AML-193 (cell line): ENCODE data around the gene ACSBG1.
A peak's percentile ranks its signal among the peaks of the same experiment; 100 is the strongest.

Source experiments
- DNase-seq, 2 experiments: peaks; one replicate each; lab custom pipeline; 2025; lab: John Stamatoyannopoulos, UW

The ACSBG1 gene

DNA sequence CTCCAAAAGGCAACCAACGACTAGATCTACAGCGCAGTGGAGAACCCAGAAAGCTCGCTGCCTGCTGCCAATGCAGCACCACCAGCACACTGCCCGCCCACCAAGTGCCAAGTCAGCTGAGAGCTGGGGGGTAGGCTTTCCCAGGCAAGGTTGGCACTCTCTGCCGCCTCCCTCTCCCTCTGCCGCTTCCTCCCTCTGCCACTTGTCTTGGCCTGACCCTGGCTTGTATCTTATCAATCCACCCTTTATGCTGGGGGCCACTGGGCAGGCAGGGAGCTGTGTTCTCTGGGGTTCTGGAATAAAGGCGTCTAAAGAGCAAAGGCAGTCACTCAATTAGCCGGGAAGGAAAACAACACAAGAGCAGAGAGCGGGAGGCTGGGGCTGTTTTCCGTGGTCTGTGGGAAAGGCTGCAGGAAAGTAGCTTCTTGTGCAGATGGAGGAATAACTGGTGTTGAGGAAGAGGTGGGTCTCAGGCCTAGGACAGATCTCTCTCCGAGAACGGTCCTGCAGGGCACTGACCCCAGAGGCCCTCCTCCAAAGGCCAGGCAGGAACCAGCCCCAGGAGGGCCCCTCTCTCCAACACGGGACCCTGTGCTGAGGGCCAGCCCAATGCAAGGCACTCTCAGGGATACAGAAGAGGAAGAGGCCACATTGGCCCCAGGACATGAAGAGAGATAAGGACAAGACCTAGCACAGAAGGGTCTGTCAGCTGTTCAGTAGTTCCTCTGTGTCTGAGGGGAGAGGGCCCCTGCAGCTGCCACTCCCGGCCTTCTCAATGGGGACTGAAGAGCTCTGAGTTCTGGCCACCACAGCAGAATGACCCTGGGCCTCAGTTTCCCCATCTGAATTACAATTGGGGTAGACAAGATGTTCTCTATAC, 30.8 kb downstream of the ACSBG1 start:
- DNase-seq: no peak

DNA sequence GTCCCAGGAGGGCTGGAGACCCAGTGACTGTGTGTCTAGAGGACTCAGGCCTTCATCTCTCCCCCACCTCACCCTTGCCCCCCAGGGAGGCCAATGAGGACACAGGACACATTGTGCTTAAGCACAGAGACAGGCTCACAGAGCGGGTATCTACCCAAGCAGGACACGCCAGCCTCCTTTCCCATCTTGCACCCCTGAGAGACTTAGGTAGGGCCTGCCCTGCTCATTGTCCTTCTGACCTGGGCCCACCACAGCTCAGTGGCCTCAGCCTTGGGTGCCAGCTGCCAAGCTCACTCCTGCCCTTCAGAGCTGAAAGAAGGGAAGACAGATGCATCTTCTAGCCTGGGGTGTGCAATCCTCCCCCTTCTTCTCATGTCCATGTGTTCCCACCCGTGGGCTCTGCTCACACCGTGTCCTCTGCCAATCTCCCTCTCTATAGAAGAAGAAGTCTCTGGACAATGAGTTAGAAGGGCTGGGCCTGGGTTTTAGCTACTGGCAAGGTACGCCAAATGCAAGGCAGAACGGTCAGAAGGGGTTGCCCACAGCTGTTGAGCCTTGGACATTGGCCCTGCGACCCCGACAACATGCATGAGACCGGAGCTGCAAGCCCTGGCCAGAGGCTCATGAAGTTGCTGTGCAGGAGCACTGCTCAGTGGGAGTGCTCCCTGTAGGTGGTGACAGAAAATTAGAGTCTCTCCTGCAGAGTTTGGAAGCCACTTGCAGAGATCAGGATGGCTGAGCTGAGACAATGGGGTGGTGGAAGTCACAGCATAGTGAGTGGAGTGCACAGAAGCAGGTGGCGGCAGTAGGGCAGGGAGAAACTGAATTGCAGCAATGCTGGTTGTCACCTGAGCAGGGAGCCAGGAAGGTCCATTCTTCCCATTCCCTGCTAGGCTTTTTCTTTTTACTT, 32.8 kb downstream of the ACSBG1 start:
- DNase-seq: no peak

DNA sequence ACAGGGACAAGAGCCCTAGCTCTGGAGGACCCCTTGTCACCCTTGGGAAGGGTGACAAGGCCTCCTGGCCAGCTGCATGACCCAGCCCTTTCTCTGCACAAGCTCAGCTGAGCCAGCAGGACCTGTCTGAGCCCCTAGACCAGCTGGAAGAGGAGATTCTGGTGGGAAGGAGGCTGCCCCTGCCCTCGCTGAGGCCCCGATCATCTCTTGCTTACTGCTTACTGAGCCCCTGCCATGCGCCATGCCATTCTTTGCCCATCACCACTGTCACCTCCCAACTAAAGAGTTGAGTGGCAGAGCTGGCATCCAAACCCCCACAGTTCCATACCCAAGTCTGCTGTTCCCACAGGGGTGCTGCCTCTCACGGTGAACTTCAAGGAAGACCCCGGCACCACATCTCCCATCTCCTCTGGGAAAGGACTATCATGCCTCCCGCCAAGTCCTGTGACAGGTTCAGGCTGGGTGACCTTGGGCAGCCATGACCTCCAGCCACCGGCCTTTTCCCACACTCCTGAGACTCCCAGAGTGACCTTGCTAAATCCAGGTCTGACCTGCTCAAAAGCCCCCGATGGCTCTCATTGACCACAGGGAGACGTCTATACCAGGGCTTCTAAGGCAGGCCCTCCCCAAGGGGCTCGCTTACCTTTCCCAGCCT, 34.0 kb downstream of the ACSBG1 start:
- no peak for DNase-seq

DNA sequence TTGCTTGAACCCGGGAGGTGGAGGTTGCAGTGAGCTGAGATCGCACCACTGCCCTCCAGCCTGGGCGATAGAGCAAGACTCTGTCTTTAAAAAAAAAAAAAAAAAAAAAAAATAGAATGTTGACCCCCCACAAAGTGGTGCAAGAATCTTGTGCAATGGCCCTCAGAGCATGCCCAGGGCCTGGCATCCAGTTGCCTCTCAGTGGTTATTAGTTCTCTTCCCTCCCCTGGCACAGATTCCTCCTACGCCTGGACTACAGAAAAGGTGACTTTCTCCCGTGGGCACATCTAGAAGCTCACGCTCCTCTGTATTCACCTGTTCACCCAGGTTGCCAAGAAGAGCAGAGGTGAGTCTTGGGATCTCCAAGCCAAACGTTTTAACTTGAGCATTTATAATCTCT, 36.7 kb downstream of the ACSBG1 start:
- DNase-seq: peak; percentile 24 to 34

DNA sequence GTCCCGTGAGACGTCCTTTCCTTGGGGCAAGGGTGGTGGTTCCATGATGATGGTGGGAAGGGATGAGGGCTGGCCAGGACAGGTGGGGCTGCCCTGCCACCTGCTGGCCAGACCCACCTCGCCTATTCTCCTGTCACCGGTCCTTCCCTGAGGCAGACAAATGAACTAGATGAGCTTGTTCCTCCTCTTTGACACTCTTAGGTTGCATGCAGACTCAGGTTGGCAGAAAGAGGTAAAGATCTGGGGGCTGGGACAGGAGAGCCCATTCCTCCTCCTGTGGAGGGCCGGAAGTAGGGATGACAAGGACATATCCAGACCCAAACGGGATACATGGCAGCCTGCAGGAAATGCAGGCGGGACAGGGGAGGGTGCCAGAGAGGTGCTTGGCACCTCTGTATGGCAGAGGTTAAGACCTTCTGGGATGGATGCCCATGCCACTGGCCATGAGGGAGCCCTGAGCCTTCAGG, 38.6 kb downstream of the ACSBG1 start:
- peak; percentile 3 to 11 for DNase-seq

DNA sequence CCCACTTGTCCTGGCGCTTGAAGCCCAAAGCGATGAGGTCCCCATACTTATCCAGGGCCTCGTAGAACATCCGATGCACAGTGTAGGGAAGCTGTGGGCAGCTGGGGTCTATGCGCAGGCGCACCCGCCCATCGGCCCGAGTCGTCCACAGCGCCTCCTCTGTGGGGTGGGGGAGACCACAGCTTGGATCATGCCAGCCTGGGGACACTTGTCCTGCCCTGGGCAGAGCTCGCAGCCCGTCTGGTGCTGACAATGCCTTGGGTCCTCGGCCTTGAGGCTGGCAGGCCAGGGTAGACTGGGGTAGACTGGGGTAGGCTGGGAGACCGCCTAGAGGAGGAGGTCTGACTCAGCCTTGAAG, 39.8 kb downstream of the ACSBG1 start:
- DNase-seq: no peak

DNA sequence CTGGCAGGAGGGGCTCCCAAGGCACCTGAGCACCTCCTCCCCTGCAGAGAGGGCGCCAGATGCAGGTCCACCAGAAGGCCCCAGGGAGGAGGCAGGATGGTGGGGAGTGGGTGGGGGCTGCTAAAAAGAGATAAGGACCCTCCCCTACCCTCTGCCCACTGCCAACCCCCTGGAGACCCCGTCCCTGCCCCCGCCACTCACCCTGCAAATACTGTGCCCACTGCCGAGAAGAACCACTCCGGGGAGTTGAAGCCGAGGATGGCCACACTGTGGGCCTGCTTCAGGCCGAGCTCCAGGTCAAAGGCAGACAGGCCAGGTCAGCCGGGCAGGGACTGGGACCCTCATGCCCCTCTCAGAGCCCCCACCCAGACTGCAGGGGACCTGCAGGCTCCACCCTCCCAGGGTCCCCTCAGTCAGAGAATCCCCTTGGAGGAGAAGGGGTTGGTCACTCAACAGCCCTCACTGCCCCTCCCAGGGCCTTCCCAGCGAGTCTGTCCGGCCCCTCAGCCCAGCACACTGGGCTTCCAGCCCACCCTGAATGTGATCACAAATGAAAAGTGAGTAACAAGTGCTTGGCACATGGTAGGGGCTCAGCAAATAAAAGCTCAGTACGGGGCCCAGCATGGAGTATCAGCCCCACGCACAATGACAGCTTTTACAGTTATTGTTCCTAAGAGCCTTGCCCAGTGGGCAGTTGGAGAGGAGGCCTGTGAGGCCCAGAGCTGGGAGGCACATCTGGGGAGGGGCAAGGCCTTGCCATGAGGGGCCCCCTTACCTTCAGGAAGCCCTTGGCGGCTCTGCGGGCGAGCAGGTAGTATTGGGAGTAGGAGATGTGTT, 40.4 kb downstream of the ACSBG1 start:
- DNase-seq: no peak

DNA sequence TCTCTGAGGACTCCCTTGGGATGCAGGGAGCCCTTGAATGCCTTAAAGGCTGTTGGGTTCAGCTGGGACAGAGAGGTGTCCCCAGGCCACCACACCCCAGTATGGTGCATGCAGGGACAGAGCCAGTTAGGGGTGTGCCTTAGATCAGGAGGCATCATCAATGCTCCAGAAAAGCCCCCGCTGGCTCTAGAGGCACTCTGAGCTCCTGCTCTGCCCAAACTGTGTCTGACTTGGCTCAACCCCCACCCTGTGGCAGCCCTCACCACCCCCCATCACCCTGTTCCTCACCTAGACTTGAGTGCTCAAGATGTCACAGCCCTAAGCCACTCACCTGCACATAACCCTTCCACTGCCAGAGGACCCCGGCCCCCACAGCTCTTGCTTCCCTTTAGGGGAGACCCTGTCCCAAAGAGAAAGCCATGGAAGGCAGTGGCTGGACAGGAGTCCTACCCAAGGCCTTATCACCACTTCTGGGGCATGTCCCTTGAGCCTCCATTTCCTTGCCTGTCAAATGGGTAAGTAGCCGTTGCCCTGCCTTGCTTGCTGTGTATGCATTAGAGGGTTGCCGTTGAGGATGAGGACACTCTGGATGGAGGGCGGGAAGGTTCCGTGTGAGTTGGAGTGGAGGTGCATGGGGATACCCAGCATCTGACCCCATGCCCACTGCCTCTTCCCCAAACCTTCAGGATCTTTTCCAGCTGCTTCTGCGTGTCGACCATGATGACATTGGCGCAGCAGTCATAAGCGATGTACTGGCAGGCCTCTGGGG, 41.4 kb downstream of the ACSBG1 start:
- DNase-seq: no peak

DNA sequence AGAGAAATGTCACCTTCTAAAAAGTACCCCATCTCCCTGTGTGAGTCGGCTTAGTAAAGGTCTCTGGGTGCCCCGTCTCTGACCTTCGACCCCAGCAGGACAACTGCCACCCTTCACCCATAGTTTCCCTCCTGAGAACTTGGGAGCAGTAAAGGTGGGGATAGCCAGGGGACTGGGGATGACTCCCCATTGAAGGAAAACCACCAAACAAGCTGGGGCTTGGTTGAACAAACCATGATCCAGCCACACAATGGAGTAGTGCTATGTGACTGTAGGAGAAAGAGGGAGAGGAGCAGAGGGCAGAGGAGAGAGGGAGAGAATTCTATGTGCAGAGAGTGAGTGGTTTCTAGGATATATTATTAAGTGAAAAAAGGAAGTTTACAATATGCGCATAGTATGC, 51.5 kb downstream of the ACSBG1 start:
- no peak for DNase-seq

DNA sequence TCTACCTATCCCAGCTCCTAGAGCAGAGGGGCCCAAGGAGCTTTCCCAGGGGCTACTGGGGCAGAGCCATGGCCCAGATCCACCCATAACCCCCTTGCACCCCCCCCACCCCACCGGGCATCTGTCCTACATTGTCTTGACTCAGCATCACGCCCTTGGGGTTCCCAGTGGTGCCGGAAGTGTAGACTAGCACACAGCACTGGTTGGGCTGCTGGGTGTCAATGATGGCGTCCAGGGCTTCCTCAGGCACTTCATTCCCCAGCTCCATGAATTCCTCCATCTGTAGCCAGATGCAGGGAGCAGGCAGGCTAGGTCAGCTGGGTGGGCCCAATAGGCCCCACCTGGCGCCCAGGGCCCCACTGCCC, 52.0 kb downstream of the ACSBG1 start:
- no peak for DNase-seq

DNA sequence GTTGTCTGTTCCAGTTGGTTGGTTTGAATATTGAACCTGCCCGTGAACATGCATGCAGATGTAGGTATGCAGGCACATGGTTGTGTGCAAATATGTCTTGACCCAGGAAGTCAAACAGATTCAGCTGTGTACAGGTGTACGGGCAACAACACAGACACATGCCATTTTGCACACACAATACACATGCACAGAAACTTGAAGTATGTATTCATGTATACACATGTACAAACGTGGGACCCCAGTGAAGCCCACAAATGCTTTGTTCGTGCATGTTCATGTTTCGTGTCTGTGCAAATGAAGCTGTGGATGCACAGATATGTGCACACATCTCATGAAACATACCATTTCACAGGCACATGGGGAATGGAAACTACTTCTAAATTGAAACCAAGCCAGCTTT, 54.5 kb downstream of the ACSBG1 start:
- no peak for DNase-seq

DNA sequence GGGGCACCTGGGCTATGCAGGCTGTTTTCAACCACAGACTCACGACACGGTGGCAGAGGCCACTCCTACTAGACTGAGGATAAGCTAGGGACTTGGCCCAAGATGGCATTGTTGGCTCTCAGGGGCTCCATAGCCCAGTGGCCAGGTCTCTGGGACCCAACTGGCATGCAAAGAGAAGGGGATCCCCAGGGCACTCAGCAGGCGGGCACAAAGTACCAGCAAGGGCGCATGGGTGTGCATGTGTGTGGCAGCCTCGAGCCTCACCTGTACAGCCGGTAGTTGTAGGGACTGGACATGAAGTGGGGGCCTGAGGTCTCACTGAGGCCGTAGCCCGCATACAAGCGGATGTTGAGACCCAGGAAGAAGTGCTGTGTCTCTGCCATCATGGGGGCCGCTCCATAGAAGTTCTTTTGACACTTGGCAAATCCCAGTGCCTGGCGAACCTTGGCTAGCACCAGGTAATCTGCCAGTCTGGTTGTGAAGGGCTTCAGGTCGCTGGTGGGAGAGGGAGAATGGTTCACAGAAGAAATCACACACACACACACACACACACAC, 55.0 kb downstream of the ACSBG1 start:
- no peak for DNase-seq

DNA sequence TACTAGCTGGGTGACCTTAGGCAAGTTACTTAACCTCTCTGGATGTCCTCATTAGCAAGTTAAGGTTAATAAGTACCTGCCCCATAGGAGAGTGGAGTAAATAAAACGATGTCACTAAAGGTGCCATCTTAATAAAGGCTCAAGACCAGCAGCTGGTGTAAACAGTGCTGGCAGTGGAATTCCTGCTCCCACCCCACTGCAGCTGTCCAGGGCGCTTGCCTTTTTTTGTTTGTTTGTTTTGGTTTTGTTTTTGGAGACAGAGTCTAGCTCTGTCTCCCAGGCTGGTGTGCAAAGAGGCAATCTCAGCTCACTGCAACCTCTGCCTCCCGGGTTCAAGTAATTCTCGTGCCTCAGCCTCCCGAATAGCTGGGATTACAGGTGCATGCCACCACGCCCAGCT, 56.3 kb downstream of the ACSBG1 start:
- DNase-seq: no peak

DNA sequence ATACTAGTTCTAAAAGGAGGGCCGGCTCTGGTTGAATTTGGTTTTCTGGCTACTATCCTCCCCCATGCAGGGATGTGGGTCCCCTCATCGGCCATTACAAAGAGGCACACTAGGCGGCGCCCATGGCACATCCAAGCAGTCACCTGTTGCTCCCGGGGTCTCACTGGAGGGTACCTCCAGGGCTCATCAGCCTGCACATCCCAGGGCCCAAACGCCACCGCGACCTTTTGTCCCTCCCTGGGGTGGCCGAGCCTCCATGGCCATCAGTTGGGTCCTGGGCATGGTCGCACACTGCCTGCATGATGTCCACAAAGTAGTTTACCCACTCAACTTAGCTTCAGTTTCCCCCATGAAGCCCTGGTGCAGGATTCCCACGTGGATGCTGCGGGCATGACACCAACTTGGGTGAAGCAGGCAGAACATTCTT, 56.9 kb downstream of the ACSBG1 start:
- peak in 1 of 2 experiments; percentile 20 for DNase-seq

DNA sequence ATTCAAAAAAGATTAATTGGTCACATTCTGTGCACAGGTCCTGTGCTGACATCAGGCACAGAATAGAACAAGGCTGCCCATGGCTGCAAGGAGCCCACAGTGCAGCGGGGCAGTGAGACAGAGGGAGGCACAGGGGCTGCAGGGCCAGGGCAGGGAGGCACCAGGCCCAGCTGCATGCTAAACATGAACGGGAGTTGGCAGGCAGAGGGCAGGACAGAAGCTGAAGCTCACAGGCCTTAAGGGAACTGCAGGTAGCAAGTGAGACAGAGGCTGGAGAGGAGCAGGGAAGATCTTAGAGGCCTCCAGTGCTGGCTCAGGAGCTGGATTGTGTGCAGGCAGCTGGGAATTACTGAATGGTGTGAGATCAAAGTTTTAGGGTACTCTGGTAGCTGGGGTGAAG, 59.0 kb downstream of the ACSBG1 start:
- DNase-seq: no peak

DNA sequence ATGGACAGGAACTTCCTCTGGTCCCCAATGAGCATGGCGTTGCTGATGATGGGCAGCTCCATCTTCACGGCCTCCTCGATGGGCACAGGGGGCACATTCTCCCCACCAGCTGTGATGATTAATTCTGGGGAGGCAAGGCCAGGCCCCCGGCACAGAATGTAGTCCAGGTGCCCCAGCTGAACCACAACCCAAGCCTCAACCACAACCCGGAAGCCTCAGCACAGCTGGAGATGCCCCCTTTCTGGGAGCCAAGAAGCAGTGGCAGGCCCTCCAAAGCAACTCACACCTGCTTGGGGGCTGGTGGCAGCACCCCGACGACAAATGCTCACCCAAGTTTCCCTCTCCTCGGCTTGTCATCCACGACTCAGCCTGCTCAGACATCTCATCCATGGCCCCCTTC, 60.0 kb downstream of the ACSBG1 start:
- no peak for DNase-seq

DNA sequence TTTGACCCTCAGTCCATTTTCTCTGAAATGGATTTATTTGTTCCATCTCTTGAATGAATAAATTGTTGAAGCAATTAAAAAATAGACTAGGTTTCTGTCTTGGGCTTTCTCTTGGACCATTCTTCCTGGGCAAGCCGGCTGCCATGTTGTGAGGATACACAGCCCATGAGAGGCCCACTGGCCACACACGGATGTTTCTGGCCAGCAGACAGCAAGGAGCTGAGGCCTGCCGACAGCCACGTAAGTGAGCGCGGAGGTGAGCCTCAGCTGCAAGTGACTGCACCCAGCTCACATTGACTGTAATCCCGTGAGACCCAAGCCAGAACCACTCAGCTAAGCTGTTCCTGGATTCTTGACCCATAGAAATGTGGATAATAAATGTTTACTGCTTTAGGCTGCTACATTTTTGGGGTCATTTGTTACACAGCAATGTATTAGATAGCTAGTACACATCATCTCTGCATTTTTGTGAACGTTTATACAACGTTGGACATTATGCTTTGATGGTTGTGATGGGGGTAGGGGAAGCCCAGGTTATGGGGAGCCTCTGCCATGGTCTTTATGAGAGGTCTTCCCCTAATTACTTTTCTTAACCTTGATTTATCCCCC, 62.4 kb downstream of the ACSBG1 start:
- DNase-seq: no peak

DNA sequence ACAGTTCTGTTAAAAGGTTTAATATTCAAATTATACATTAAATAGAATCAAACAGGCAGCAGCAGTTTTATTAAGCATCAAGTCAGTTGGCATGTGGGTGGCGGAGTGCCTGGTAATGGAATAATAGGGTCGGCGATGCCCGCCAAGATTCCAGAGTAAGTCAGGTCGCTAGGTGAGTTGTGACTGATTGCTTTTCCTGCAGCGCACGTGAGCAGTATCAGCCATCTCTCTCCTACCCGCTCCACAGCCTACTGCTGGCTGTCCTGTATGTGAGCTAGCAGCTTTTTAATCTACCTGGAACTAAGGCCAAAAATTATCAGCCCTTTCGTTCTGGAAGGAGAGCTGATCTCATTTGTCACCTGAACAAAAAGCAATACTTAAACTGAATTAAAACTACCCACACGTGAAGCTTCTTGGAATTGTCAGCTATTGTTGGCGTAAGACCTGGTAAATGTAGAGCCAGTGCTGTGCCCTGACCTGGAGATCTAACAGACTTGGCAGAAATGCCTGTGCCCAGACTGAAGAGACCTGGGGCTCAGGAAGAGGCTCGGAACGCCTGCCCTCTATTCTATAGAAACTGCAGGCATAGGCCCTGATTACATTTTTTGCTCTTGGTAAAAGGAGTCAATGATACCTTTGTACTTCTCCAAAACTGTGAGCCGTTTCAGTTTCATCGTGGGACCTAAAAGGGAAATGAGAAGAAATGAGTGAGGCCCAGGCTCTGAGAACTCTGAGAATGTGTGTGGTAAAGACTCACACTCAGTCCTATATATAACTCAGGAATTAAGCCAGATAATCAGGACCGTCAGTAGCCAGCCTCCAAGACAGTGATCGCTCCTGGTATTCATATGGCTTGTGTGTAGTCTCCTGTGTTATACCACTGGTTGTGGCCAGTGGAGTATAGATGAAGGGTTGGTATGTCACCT, 63.3 kb downstream of the ACSBG1 start:
- no peak for DNase-seq

DNA sequence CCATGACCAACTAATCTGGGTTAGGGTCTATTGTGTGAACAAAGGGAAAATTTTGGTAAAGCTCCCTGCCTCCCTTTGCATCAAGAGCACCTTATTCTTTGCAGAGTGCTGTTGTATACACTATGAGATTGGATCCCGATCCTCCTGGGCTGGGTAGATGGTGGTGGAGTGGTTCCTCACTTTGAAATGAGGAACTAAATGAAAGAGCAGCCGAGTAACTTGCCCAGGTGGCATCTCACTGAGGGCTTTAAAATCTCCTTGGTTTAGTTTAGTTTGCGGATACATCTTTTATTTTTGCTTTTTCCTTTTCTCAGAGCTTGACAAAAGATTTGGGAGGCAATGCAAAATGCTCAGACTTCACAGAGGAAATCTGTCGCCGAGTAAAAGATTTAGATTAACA, 65.8 kb downstream of the ACSBG1 start:
- no peak for DNase-seq
